OCI-LY3 (cell line): ENCODE data around the gene DNAH10.

Experiments used
- H2AFZ ChIP-seq: fragments of 200-600, 300-600 bp; shearing (Covaris generic); 2 replicates; pipeline ENCODE4 v1.6.0; 2014; ENCODE audit warnings: antibody characterized with exemption, low read depth, low read length
- H3K27ac ChIP-seq: fragments of 200-600, 300-600 bp; sonication (generic); 2 replicates; pipeline ENCODE4 v1.5.1; 2014; ENCODE audit warnings: mild to moderate bottlenecking, low read length, moderate library complexity, mixed read lengths
- H3K27me3 ChIP-seq: fragments of 200-600, 300-600 bp; sonication (generic); 2 replicates; pipeline ENCODE4 v1.6.1; 2014; ENCODE audit warnings: low read depth, low read length, mixed read lengths
- H3K36me3 ChIP-seq: fragments of 200-600, 300-600 bp; sonication (generic); replicated peaks from 2 replicates; pipeline ENCODE3; 2014; ENCODE audit warnings: low read depth, low read length, mixed read lengths
- H3K4me1 ChIP-seq: fragments of 300-600, 200-600 bp; sonication (generic); 2 replicates; pipeline ENCODE4 v1.6.1; 2014; ENCODE audit warnings: low read length, mixed read lengths
- H3K4me2 ChIP-seq: fragments of 200-600, 300-600 bp; sonication (generic); 2 replicates; pipeline ENCODE4 v1.6.1; 2014; ENCODE audit warnings: low read length, mixed read lengths
- H3K4me3 ChIP-seq: fragments of 300-600, 200-600 bp; sonication (generic); 2 replicates; pipeline ENCODE4 v1.5.1; 2014; ENCODE audit warnings: antibody characterized with exemption, mild to moderate bottlenecking, low read length, moderate library complexity
- H3K79me2 ChIP-seq: fragments of 300-600, 200-600 bp; shearing (Covaris generic); 2 replicates; pipeline ENCODE4 v1.6.1; 2014; ENCODE audit warnings: mild to moderate bottlenecking, low read length, mixed read lengths
- H3K9ac ChIP-seq: fragments of 300-600, 200-600 bp; shearing (Covaris generic); 2 replicates; pipeline ENCODE4 v1.6.0; 2014; ENCODE audit warnings: mild to moderate bottlenecking, low read length, moderate library complexity
- H3K9me3 ChIP-seq: fragments of 200-600, 300-600 bp; shearing (Covaris generic); 2 replicates; pipeline ENCODE4 v1.6.1; 2014; ENCODE audit warnings: low read length, mixed read lengths; ENCODE audit not compliant: insufficient read depth
- H4K20me1 ChIP-seq: fragments of 200-600, 300-600 bp; sonication (generic); 2 replicates; pipeline ENCODE4 v1.6.1; 2016; ENCODE audit warnings: low read length, mixed read lengths; ENCODE audit not compliant: insufficient read depth
- CTCF ChIP-seq: fragments of 200-600, 300-600 bp; sonication (generic); IDR thresholded peaks from 2 replicates; pipeline ENCODE4 v1.5.1; 2014; ENCODE audit warnings: antibody characterized with exemption, low read length, low read depth
- EZH2phosphoT487 ChIP-seq: fragments of 200-600 bp; shearing (Covaris generic); IDR thresholded peaks from 2 replicates; pipeline ENCODE4 v1.6.1; 2018; ENCODE audit warnings: antibody characterized with exemption, mixed run types, low read depth

The DNAH10 gene

GRCh38 chr12:123877968-123878367 is 115.9 kb downstream of the DNAH10 start:
- Histone ChIP-seq H3K9me3 (no peaks in the 10 kb centered on the region), H3K9ac (no peak overlapping the region), H3K4me1 (no peaks in the 10 kb centered on the region), H3K4me2 (no peak overlapping the region), H3K4me3 (no peak overlapping the region), H3K27ac (no peak overlapping the region), H3K36me3 (no peaks in the 10 kb centered on the region), H2AFZ (no peak overlapping the region), H4K20me1 (no peaks in the 10 kb centered on the region), H3K79me2 (no peaks in the 10 kb centered on the region), H3K27me3 (peaks cover 10% of the 10 kb centered on the region; the same call in 1 of the 2 replicates)
- TF ChIP-seq EZH2phosphoT487, result no peak
- no peak for TF ChIP-seq CTCF

- H3K79me2 ChIP-seq, result no peaks in the 10 kb centered on the region
- no peaks in the 10 kb centered on the region for H4K20me1 ChIP-seq
- no peaks in the 10 kb centered on the region for H3K4me1 ChIP-seq
- no peak overlapping the region for H2AFZ ChIP-seq
- no peak overlapping the region for H3K9ac ChIP-seq
- H3K4me2 ChIP-seq, result no peak overlapping the region
- peaks cover 6% of the 10 kb centered on the region; the same call in 1 of the 2 replicates for H3K27me3 ChIP-seq
- TF ChIP-seq CTCF (no peak), EZH2phosphoT487 (no peak)
- no peak overlapping the region for H3K27ac ChIP-seq
- no peaks in the 10 kb centered on the region for H3K9me3 ChIP-seq
- H3K36me3 ChIP-seq, result no peaks in the 10 kb centered on the region
- no peak overlapping the region for H3K4me3 ChIP-seq
These were observed 117.0 kb downstream of the DNAH10 start for GRCh38 chr12:123879101-123879500.

- Histone ChIP-seq H3K36me3 (no peaks in the 10 kb centered on the region), H3K4me3 (no peak overlapping the region), H3K27ac (no peak overlapping the region), H3K4me1 (no peaks in the 10 kb centered on the region), H4K20me1 (no peaks in the 10 kb centered on the region), H3K79me2 (no peaks in the 10 kb centered on the region), H2AFZ (no peak overlapping the region), H3K4me2 (no peak overlapping the region), H3K27me3 (peaks cover 12% of the 10 kb centered on the region; the same call in 1 of the 2 replicates), H3K9ac (no peak overlapping the region), H3K9me3 (no peaks in the 10 kb centered on the region)
- TF ChIP-seq EZH2phosphoT487 (no peak), CTCF (no peak)
These were observed 117.6 kb downstream of the DNAH10 start for GRCh38 chr12:123879691-123880090.

GRCh38 chr12:123882161-123882705 is 120.1 kb downstream of the DNAH10 start:
- Histone ChIP-seq H3K4me2 (no peak overlapping the region), H3K27me3 (peaks cover 17% of the 10 kb centered on the region; the same call in 1 of the 2 replicates), H4K20me1 (no peaks in the 10 kb centered on the region), H3K9me3 (no peaks in the 10 kb centered on the region), H3K27ac (no peak overlapping the region), H3K36me3 (no peaks in the 10 kb centered on the region), H2AFZ (no peak overlapping the region), H3K9ac (no peak overlapping the region), H3K4me3 (no peak overlapping the region), H3K4me1 (no peaks in the 10 kb centered on the region), H3K79me2 (no peaks in the 10 kb centered on the region)
- TF ChIP-seq CTCF, result no peak
- no peak for TF ChIP-seq EZH2phosphoT487
